ENCODE data around the gene GRIK3.

GRIK3 gene

DNA sequence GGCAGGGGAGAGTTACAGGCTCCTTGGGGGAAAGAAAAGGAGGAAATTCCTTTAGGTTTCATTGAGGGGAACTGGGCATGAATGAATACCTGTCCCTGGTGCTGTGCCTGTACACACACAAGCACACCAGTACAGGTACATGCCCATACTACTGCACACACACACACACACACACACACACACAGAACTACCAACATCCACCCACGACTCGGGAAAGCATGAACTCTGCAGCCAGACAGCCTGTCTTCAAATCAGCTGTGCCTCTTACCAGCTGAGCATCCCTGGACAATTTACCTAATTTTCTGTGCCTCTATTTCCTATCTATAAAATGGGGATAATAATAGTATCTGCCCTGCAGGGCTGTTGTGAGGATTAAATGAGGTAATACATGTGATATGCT, 7.2 kb upstream of the GRIK3 start:
- Histone ChIP-seq H3K18ac (ENCODE audit: low read length) (no peak overlapping the region), H3K14ac (ENCODE audit: low read length) (no peak overlapping the region), H3K27ac (ENCODE audit: low read depth, low read length) (no peak overlapping the region), H3K4me2 (ENCODE audit: low read length) (no peak overlapping the region), H3K27me3 (ENCODE audit: insufficient read depth, low read length) (peaks cover 12% of the 10 kb centered on the region), H3K79me1 (ENCODE audit: low read length) (no peaks in the 10 kb centered on the region), H4K91ac (ENCODE audit: low read depth, low read length) (no peak overlapping the region), H3K9ac (ENCODE audit: low read length) (no peak overlapping the region), H3K9me3 (ENCODE audit: insufficient read depth, low read depth, low read length) (no peaks in the 10 kb centered on the region), H3K79me2 (ENCODE audit: control insufficient read depth, insufficient read depth, low read length, poor library complexity) (no peaks in the 10 kb centered on the region), H2AK5ac (ENCODE audit: low read length) (no peak overlapping the region), H3K23ac (ENCODE audit: low read length) (no peak overlapping the region), H2BK12ac (ENCODE audit: low read length) (no peak overlapping the region), H2BK5ac (ENCODE audit: low read depth, low read length, poor library complexity) (no peak overlapping the region), H3K4me1 (ENCODE audit: control insufficient read depth in 1 of 2, insufficient read depth in 2 of 2, low read length in 2 of 2) (no peaks in the 10 kb centered on the region), H3K36me3 (ENCODE audit: control insufficient read depth in 1 of 2, insufficient read depth in 2 of 2, low read length in 2 of 2) (no peaks in the 10 kb centered on the region), H4K8ac (ENCODE audit: low read depth, low read length) (no peak overlapping the region), H4K12ac (ENCODE audit: low read depth, low read length) (no peak overlapping the region), H3K4me3 (ENCODE audit: low read depth, low read length) (no peak overlapping the region), H3K4ac (ENCODE audit: low read depth, low read length) (no peak overlapping the region), H2AFZ (ENCODE audit: insufficient read depth, low read length, poor library complexity) (no peak overlapping the region), H2BK120ac (ENCODE audit: insufficient read depth, low read length, poor library complexity) (no peak overlapping the region)
- no peak for DNase-seq
- WGBS (ENCODE audit: extremely low coverage, insufficient coverage, insufficient read length), result no CpG with 5 or more reads among the region's 2 CpGs

DNA sequence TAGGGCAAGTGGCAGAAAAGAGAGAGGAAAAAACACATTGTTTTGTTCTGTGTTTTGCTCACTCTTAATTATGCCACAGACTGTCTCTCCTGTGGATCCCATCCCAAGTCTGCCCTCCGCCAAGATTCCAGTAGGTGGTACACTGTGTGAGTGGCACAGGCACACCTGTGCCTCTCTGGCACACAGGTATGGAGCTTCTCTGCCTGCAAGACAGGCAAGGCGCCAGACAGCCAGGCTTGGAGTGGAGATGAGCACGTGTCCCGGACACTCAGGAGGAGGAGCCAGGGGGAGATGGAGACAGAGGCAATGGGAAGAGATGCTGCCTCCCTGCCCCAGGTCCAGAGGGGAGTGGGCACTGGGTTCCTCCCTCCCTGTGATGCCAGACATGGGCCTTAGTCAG, 6.5 kb upstream of the GRIK3 start:
- Histone ChIP-seq H3K4me2 (ENCODE audit: low read length) (no peak overlapping the region), H2BK120ac (ENCODE audit: insufficient read depth, low read length, poor library complexity) (no peak overlapping the region), H3K27me3 (ENCODE audit: insufficient read depth, low read length) (peaks cover 19% of the 10 kb centered on the region), H3K4me1 (ENCODE audit: control insufficient read depth in 1 of 2, insufficient read depth in 2 of 2, low read length in 2 of 2) (no peaks in the 10 kb centered on the region), H3K36me3 (ENCODE audit: control insufficient read depth in 1 of 2, insufficient read depth in 2 of 2, low read length in 2 of 2) (no peaks in the 10 kb centered on the region), H2BK12ac (ENCODE audit: low read length) (no peak overlapping the region), H3K4ac (ENCODE audit: low read depth, low read length) (no peak overlapping the region), H3K27ac (ENCODE audit: low read depth, low read length) (no peak overlapping the region), H3K14ac (ENCODE audit: low read length) (no peak overlapping the region), H3K9ac (ENCODE audit: low read length) (no peak overlapping the region), H3K23ac (ENCODE audit: low read length) (no peak overlapping the region), H2BK5ac (ENCODE audit: low read depth, low read length, poor library complexity) (no peak overlapping the region), H3K79me2 (ENCODE audit: control insufficient read depth, insufficient read depth, low read length, poor library complexity) (no peaks in the 10 kb centered on the region), H2AFZ (ENCODE audit: insufficient read depth, low read length, poor library complexity) (no peak overlapping the region), H3K4me3 (ENCODE audit: low read depth, low read length) (no peak overlapping the region), H4K12ac (ENCODE audit: low read depth, low read length) (no peak overlapping the region), H2AK5ac (ENCODE audit: low read length) (no peak overlapping the region), H3K79me1 (ENCODE audit: low read length) (no peaks in the 10 kb centered on the region), H3K18ac (ENCODE audit: low read length) (no peak overlapping the region), H4K8ac (ENCODE audit: low read depth, low read length) (no peak overlapping the region), H3K9me3 (ENCODE audit: insufficient read depth, low read depth, low read length) (no peaks in the 10 kb centered on the region), H4K91ac (ENCODE audit: low read depth, low read length) (no peak overlapping the region)
- WGBS (ENCODE audit: extremely low coverage, insufficient coverage, insufficient read length), result no CpG with 5 or more reads among the region's 4 CpGs
- no peak for DNase-seq

DNA sequence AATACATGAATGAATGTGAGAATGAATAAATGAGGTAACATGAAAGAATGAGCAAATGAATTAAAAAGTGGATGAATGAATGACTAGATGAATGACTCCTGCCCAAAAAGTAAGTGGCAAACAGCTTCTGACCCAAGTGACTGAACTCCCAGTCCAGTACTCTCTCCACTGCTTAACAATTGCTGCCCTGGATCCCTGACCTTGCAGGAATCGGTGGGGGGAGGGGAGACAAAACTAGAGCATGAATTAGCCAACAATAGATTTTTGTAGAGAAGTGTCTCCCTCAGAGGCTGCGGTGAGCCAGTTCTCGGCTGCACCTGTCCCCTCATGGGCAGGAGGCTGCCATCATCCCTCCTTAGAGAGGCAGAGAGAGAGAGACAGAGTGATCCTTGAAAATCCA, 5.9 kb upstream of the GRIK3 start:
- H4K12ac ChIP-seq (ENCODE audit: low read depth, low read length), result no peak overlapping the region
- H3K18ac ChIP-seq (ENCODE audit: low read length), result no peak overlapping the region
- H3K36me3 ChIP-seq (ENCODE audit: control insufficient read depth in 1 of 2, insufficient read depth in 2 of 2, low read length in 2 of 2), result no peaks in the 10 kb centered on the region
- no peak overlapping the region for H2BK12ac ChIP-seq (ENCODE audit: low read length)
- peaks cover 24% of the 10 kb centered on the region for H3K27me3 ChIP-seq (ENCODE audit: insufficient read depth, low read length)
- DNase-seq, result no peak
- H3K79me1 ChIP-seq (ENCODE audit: low read length), result no peaks in the 10 kb centered on the region
- no CpG with 5 or more reads among the region's 3 CpGs for WGBS (ENCODE audit: extremely low coverage, insufficient coverage, insufficient read length)
- no peaks in the 10 kb centered on the region for H3K9me3 ChIP-seq (ENCODE audit: insufficient read depth, low read depth, low read length)
- no peaks in the 10 kb centered on the region for H3K4me1 ChIP-seq (ENCODE audit: control insufficient read depth in 1 of 2, insufficient read depth in 2 of 2, low read length in 2 of 2)
- no peak overlapping the region for H2BK120ac ChIP-seq (ENCODE audit: insufficient read depth, low read length, poor library complexity)
- H3K23ac ChIP-seq (ENCODE audit: low read length), result no peak overlapping the region
- no peak overlapping the region for H4K91ac ChIP-seq (ENCODE audit: low read depth, low read length)
- no peak overlapping the region for H3K27ac ChIP-seq (ENCODE audit: low read depth, low read length)
- no peak overlapping the region for H3K9ac ChIP-seq (ENCODE audit: low read length)
- H3K79me2 ChIP-seq (ENCODE audit: control insufficient read depth, insufficient read depth, low read length, poor library complexity), result no peaks in the 10 kb centered on the region
- no peak overlapping the region for H3K4ac ChIP-seq (ENCODE audit: low read depth, low read length)
- no peak overlapping the region for H3K4me3 ChIP-seq (ENCODE audit: low read depth, low read length)
- H4K8ac ChIP-seq (ENCODE audit: low read depth, low read length), result no peak overlapping the region
- H3K14ac ChIP-seq (ENCODE audit: low read length), result no peak overlapping the region
- H3K4me2 ChIP-seq (ENCODE audit: low read length), result no peak overlapping the region
- H2AK5ac ChIP-seq (ENCODE audit: low read length), result no peak overlapping the region
- no peak overlapping the region for H2AFZ ChIP-seq (ENCODE audit: insufficient read depth, low read length, poor library complexity)
- H2BK5ac ChIP-seq (ENCODE audit: low read depth, low read length, poor library complexity), result no peak overlapping the region

DNA sequence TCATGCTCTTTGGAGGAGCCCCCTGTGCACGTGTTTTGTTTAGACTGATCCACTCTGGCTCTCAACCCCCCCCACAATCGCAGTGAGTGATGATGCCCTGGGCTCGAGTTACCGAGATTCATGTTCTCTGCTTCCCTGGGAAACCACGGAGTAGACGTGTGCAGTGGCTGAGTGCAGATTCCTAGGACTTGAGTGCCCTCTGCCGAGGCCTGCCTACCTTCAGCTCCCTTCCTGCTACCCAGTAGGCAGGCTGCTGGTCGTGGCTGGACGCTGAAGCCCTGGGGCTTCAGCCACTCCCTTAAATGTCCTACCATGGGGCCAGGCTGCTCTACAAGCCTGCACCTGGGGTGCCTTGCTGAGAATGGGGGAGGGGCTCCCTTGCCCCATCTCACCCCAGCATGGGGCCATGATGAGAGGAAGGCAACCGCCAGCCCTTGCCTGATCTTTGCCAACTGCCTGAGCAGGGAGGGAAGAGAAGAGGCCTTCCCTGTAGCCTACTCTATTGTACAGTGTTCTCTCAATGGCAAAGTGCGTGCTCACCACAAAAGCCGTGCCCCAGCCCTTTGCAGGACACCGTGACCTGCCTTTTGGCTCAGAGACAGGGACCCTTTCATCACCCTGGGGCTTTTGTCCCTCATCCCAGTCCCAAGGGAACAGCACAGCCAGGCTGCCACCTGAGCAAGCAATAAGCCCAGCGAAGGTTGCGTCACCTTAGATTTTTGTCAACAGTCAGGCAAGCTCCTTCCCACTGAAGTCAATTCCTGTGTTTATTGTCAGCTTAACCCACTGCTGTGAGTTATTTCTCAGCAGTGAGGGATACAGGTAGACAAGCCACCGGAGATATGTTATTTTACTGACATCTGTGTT, 4.1 kb upstream of the GRIK3 start:
- Histone ChIP-seq H3K79me1 (ENCODE audit: low read length) (no peaks in the 10 kb centered on the region), H3K4me2 (ENCODE audit: low read length) (no peak overlapping the region), H3K14ac (ENCODE audit: low read length) (no peak overlapping the region), H3K36me3 (ENCODE audit: control insufficient read depth in 1 of 2, insufficient read depth in 2 of 2, low read length in 2 of 2) (no peaks in the 10 kb centered on the region), H3K79me2 (ENCODE audit: control insufficient read depth, insufficient read depth, low read length, poor library complexity) (no peaks in the 10 kb centered on the region), H3K4me1 (ENCODE audit: control insufficient read depth in 1 of 2, insufficient read depth in 2 of 2, low read length in 2 of 2) (peaks cover 0 to 5% of the 10 kb centered on the region in 2 experiments), H3K18ac (ENCODE audit: low read length) (no peak overlapping the region), H3K23ac (ENCODE audit: low read length) (no peak overlapping the region), H3K4me3 (ENCODE audit: low read depth, low read length) (no peak overlapping the region), H3K27ac (ENCODE audit: low read depth, low read length) (no peak overlapping the region), H2AFZ (ENCODE audit: insufficient read depth, low read length, poor library complexity) (no peak overlapping the region), H4K12ac (ENCODE audit: low read depth, low read length) (no peak overlapping the region), H2AK5ac (ENCODE audit: low read length) (no peak overlapping the region), H3K9me3 (ENCODE audit: insufficient read depth, low read depth, low read length) (peaks cover 1% of the 10 kb centered on the region), H2BK12ac (ENCODE audit: low read length) (no peak overlapping the region), H3K4ac (ENCODE audit: low read depth, low read length) (no peak overlapping the region), H3K9ac (ENCODE audit: low read length) (no peak overlapping the region), H2BK120ac (ENCODE audit: insufficient read depth, low read length, poor library complexity) (no peak overlapping the region), H4K91ac (ENCODE audit: low read depth, low read length) (no peak overlapping the region), H2BK5ac (ENCODE audit: low read depth, low read length, poor library complexity) (no peak overlapping the region), H4K8ac (ENCODE audit: low read depth, low read length) (no peak overlapping the region), H3K27me3 (ENCODE audit: insufficient read depth, low read length) (peaks cover 41% of the 10 kb centered on the region)
- no CpG with 5 or more reads among the region's 16 CpGs for WGBS (ENCODE audit: extremely low coverage, insufficient coverage, insufficient read length)
- peak in 1 of 2 donors; percentile 23 for DNase-seq
